Tibial nerve (tissue), 3 donors: ENCODE data around the gene NUP214.

Source experiments
- POLR2A ChIP-seq, 2 donors: fragments of 450-650 bp; IDR thresholded peaks; one replicate each; pipeline ENCODE4 v1.6.1; 2017; ENCODE audit warnings: antibody characterized with exemption in 2 of 2, mild to moderate bottlenecking in 2 of 2, moderate library complexity in 2 of 2
- TF ChIP-seq, protein P1 (sequence below), 5 experiments: fragments of 200-600 bp in 3 of 5; fragments of 450-650 bp in 2 of 5; sonication (generic) in 3 of 5; IDR thresholded peaks; one replicate each; pipeline ENCODE4 v1.5.1; 2016 to 2019; ENCODE audit warnings: antibody characterized with exemption in 5 of 5, mild to moderate bottlenecking in 3 of 5, moderate library complexity in 2 of 5

DNA sequence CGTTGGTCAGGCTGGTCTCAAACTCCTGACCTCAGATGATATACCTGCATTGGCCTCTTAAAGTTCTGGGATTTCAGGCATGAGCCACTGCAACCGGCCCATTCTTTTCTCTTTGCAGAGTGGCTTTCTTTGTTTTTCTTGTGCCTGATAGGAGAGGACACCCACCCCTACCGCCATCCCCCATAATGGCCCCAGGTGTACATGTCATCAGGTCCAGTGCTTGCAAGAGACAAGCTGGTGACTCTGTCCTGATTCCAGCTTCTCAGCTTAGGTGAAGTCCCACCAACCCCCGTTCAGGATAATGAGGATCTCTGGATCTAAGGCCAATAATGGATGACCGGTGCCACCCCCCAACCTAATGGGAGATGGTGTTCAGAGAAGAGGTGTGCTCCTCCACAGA is 31.4 kb upstream of the NUP214 start:
- TF ChIP-seq, protein P1, sequence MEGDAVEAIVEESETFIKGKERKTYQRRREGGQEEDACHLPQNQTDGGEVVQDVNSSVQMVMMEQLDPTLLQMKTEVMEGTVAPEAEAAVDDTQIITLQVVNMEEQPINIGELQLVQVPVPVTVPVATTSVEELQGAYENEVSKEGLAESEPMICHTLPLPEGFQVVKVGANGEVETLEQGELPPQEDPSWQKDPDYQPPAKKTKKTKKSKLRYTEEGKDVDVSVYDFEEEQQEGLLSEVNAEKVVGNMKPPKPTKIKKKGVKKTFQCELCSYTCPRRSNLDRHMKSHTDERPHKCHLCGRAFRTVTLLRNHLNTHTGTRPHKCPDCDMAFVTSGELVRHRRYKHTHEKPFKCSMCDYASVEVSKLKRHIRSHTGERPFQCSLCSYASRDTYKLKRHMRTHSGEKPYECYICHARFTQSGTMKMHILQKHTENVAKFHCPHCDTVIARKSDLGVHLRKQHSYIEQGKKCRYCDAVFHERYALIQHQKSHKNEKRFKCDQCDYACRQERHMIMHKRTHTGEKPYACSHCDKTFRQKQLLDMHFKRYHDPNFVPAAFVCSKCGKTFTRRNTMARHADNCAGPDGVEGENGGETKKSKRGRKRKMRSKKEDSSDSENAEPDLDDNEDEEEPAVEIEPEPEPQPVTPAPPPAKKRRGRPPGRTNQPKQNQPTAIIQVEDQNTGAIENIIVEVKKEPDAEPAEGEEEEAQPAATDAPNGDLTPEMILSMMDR (IDR thresholded peaks at IDR 0.05), result no peak
- no peak for TF ChIP-seq POLR2A (IDR thresholded peaks at IDR 0.05)
